ENCODE measurements around the gene CAMTA1.

DNA sequence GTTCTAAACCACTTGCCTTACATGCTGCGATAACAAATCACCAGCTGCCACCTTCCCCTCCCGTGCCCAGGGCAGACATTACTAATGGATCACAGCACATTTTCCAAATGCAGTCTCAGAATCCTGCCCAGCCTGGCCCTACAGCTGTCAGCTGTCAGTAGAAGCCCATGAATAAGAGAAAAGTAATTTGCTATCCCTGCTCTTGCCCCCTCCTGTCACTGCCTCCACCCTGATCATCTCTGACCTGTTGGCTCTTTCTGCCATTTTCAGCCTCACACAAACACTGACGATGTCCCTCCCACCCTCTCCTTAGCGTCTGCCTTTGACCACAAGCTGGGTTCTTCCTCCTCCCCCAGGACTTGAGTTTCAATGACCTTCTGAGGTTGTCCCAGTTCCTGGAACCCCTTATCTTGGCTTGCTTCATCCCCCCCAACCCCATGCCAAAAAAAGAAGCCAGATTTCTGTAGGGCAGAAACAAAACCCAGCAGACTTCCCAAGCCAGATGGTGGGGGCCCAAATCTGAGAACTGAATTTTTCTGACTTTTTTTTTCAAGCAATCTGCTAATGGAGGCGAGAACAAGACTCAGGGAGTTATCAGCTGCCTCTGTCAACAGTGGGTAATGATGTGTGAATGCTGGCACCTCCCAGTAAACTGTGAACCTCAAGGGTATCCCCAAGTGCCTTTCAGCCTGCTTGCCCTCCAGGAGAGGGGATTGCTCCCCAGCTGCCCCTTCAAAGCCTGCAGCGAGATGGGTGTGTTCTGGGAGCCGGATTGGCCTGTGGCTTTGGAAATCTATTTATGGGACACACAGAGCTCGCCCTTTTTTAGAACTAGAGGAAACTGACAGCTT lies 769.4 kb downstream of the CAMTA1 start:
- TF ChIP-seq, protein P1, sequence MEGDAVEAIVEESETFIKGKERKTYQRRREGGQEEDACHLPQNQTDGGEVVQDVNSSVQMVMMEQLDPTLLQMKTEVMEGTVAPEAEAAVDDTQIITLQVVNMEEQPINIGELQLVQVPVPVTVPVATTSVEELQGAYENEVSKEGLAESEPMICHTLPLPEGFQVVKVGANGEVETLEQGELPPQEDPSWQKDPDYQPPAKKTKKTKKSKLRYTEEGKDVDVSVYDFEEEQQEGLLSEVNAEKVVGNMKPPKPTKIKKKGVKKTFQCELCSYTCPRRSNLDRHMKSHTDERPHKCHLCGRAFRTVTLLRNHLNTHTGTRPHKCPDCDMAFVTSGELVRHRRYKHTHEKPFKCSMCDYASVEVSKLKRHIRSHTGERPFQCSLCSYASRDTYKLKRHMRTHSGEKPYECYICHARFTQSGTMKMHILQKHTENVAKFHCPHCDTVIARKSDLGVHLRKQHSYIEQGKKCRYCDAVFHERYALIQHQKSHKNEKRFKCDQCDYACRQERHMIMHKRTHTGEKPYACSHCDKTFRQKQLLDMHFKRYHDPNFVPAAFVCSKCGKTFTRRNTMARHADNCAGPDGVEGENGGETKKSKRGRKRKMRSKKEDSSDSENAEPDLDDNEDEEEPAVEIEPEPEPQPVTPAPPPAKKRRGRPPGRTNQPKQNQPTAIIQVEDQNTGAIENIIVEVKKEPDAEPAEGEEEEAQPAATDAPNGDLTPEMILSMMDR (IDR thresholded peaks at IDR 0.05): no peak
- TF ChIP-seq POLR2A (IDR thresholded peaks at IDR 0.05) (no peak), POLR2AphosphoS5 (IDR thresholded peaks at IDR 0.05) (no peak)
